Duodenal mucosa (tissue), 2 donors: ENCODE results near the gene TMEM43.
"Not testable (repeated sequence)": the region's sequence is repeated elsewhere in the genome, so short reads cannot be mapped to it uniquely, and the experiment has no call there.

ENCODE experiments used
- H3K27ac ChIP-seq: one replicate; pipeline ENCODE4 v1.7.0; 2013; ENCODE audit warnings: low read depth, low read length
- H3K27me3 ChIP-seq, 2 donors: one replicate each; pipeline ENCODE4 v1.7.0; 2013; ENCODE audit warnings: low read length in 2 of 2, control low read depth in 1 of 2; ENCODE audit not compliant: insufficient read depth in 2 of 2, control insufficient read depth in 1 of 2
- H3K36me3 ChIP-seq, 2 donors: one replicate each; pipeline ENCODE4 v1.7.0; 2013; ENCODE audit warnings: low read length in 2 of 2, control low read depth in 1 of 2; ENCODE audit not compliant: insufficient read depth in 2 of 2, control insufficient read depth in 1 of 2
- H3K4me1 ChIP-seq, 2 donors: one replicate each; pipeline ENCODE4 v1.7.0; 2013; ENCODE audit warnings: low read length in 2 of 2, control low read depth in 1 of 2; ENCODE audit not compliant: insufficient read depth in 2 of 2, control insufficient read depth in 1 of 2
- H3K4me3 ChIP-seq, 2 donors: one replicate each; pipeline ENCODE4 v1.7.0; 2013; ENCODE audit warnings: low read length in 2 of 2, low read depth in 1 of 2
- H3K9ac ChIP-seq, 2 donors: one replicate each; pipeline ENCODE4 v1.7.0; 2013; ENCODE audit warnings: low read length in 2 of 2, low read depth in 1 of 2
- H3K9me3 ChIP-seq, 2 donors: one replicate each; pipeline ENCODE4 v1.7.0; 2013; ENCODE audit warnings: low read length in 2 of 2, control low read depth in 1 of 2; ENCODE audit not compliant: control insufficient read depth in 1 of 2

The TMEM43 gene

GRCh38 chr3:14109821-14110220, 15.0 kb upstream of the TMEM43 start:
- not testable (repeated sequence) for H3K4me3 ChIP-seq, H3K27ac ChIP-seq, H3K27me3 ChIP-seq, H3K4me1 ChIP-seq, H3K9me3 ChIP-seq, H3K9ac ChIP-seq
- peaks cover 14 to 25% of the 10 kb centered on the region in 2 donors for H3K36me3 ChIP-seq

- H3K27ac ChIP-seq = no peak overlapping the region
- peaks cover 0 to 12% of the 10 kb centered on the region in 2 donors for H3K4me1 ChIP-seq
- H3K9me3 ChIP-seq = no peaks in the 10 kb centered on the region
- no peak overlapping the region for H3K4me3 ChIP-seq
- no peak overlapping the region for H3K9ac ChIP-seq
- H3K27me3 ChIP-seq = no peaks in the 10 kb centered on the region
- peaks cover 22 to 32% of the 10 kb centered on the region in 2 donors for H3K36me3 ChIP-seq
These were observed 14.2 kb upstream of the TMEM43 start for GRCh38 chr3:14110699-14111098.

GRCh38 chr3:14113965-14114635, 10.8 kb upstream of the TMEM43 start:
- Histone ChIP-seq H3K4me1 (peaks cover 0 to 17% of the 10 kb centered on the region in 2 donors), H3K27me3 (no peaks in the 10 kb centered on the region), H3K27ac (no peak overlapping the region), H3K36me3 (peaks cover 28 to 44% of the 10 kb centered on the region in 2 donors), H3K4me3 (no peak overlapping the region), H3K9me3 (no peaks in the 10 kb centered on the region), H3K9ac (no peak overlapping the region)

GRCh38 chr3:14117468-14118399, 7.1 kb upstream of the TMEM43 start:
- Histone ChIP-seq H3K9me3 (no peaks in the 10 kb centered on the region), H3K4me1 (peaks cover 5 to 21% of the 10 kb centered on the region in 2 donors), H3K27me3 (no peaks in the 10 kb centered on the region), H3K36me3 (peaks cover 19 to 45% of the 10 kb centered on the region in 2 donors), H3K4me3 (no peak overlapping the region), H3K27ac (no peak overlapping the region), H3K9ac (no peak overlapping the region)

- Histone ChIP-seq H3K9me3 (no peaks in the 10 kb centered on the region), H3K4me3 (no peak overlapping the region), H3K27me3 (no peaks in the 10 kb centered on the region), H3K9ac (no peak overlapping the region), H3K4me1 (peaks cover 13 to 24% of the 10 kb centered on the region in 2 donors), H3K36me3 (peaks cover 13 to 35% of the 10 kb centered on the region in 2 donors), H3K27ac (no peak overlapping the region)
These were observed 6.2 kb upstream of the TMEM43 start for GRCh38 chr3:14118400-14119381.

- H3K9ac ChIP-seq = no peak overlapping the region
- no peak overlapping the region for H3K27ac ChIP-seq
- H3K9me3 ChIP-seq = no peaks in the 10 kb centered on the region
- H3K36me3 ChIP-seq = peaks cover 13 to 35% of the 10 kb centered on the region in 2 donors
- H3K4me1 ChIP-seq = peaks cover 16 to 26% of the 10 kb centered on the region in 2 donors
- H3K27me3 ChIP-seq = no peaks in the 10 kb centered on the region
- no peak overlapping the region for H3K4me3 ChIP-seq
These were observed 5.2 kb upstream of the TMEM43 start for GRCh38 chr3:14119651-14120050.

- H3K4me1 ChIP-seq = peaks cover 16 to 21% of the 10 kb centered on the region in 2 donors
- no peaks in the 10 kb centered on the region for H3K27me3 ChIP-seq
- no peak overlapping the region for H3K27ac ChIP-seq
- H3K9ac ChIP-seq = no peak overlapping the region
- no peak overlapping the region for H3K4me3 ChIP-seq
- no peaks in the 10 kb centered on the region for H3K9me3 ChIP-seq
- peaks cover 10 to 32% of the 10 kb centered on the region in 2 donors for H3K36me3 ChIP-seq
These were observed 4.5 kb upstream of the TMEM43 start for GRCh38 chr3:14120111-14120920.

GRCh38 chr3:14120921-14121448, 3.9 kb upstream of the TMEM43 start:
- not testable (repeated sequence) for H3K4me3 ChIP-seq, H3K9ac ChIP-seq, H3K27ac ChIP-seq, H3K9me3 ChIP-seq, H3K27me3 ChIP-seq
- H3K4me1 ChIP-seq = peaks cover 19 to 21% of the 10 kb centered on the region in 2 donors
- H3K36me3 ChIP-seq = peaks cover 3 to 26% of the 10 kb centered on the region in 2 donors

GRCh38 chr3:14121859-14122258, 3.0 kb upstream of the TMEM43 start:
- peaks cover 28 to 30% of the 10 kb centered on the region in 2 donors for H3K4me1 ChIP-seq
- no peaks in the 10 kb centered on the region for H3K27me3 ChIP-seq
- H3K27ac ChIP-seq = no peak overlapping the region
- no peak overlapping the region for H3K9ac ChIP-seq
- no peaks in the 10 kb centered on the region for H3K9me3 ChIP-seq
- H3K36me3 ChIP-seq = peaks cover 0 to 27% of the 10 kb centered on the region in 2 donors
- no peak overlapping the region for H3K4me3 ChIP-seq
